IPS-20b (cell line): ENCODE data around the gene CTLA4.

Experiments
- H3K27ac ChIP-seq: one replicate; pipeline ENCODE4 v1.5.1; 2013; ENCODE audit warnings: low read length
- H3K27me3 ChIP-seq: 2 replicates; pipeline ENCODE4 v1.6.1; 2013; ENCODE audit warnings: mild to moderate bottlenecking, low read length, inconsistent platforms; ENCODE audit not compliant: insufficient read depth
- H3K36me3 ChIP-seq: 2 replicates; pipeline ENCODE4 v1.6.1; 2013; ENCODE audit warnings: low read depth, mild to moderate bottlenecking, inconsistent platforms, low read length, moderate library complexity; ENCODE audit not compliant: insufficient read depth
- H3K4me1 ChIP-seq: 2 replicates; pipeline ENCODE4 v1.6.1; 2013; ENCODE audit warnings: mild to moderate bottlenecking, control low read depth, inconsistent platforms, low read length, moderate library complexity; ENCODE audit not compliant: insufficient read depth
- H3K4me3 ChIP-seq: 2 replicates; pipeline ENCODE4 v1.5.1; 2013; ENCODE audit warnings: mild to moderate bottlenecking, low read length, inconsistent platforms
- H3K9ac ChIP-seq: 2 replicates; pipeline ENCODE4 v1.6.1; 2013; ENCODE audit warnings: low read depth, mild to moderate bottlenecking, inconsistent platforms, low read length, moderate library complexity
- H3K9me3 ChIP-seq: 2 replicates; pipeline ENCODE4 v1.6.1; 2013; ENCODE audit warnings: mild to moderate bottlenecking, low read depth, low read length, inconsistent platforms; ENCODE audit not compliant: insufficient read depth

CTLA4 gene

DNA sequence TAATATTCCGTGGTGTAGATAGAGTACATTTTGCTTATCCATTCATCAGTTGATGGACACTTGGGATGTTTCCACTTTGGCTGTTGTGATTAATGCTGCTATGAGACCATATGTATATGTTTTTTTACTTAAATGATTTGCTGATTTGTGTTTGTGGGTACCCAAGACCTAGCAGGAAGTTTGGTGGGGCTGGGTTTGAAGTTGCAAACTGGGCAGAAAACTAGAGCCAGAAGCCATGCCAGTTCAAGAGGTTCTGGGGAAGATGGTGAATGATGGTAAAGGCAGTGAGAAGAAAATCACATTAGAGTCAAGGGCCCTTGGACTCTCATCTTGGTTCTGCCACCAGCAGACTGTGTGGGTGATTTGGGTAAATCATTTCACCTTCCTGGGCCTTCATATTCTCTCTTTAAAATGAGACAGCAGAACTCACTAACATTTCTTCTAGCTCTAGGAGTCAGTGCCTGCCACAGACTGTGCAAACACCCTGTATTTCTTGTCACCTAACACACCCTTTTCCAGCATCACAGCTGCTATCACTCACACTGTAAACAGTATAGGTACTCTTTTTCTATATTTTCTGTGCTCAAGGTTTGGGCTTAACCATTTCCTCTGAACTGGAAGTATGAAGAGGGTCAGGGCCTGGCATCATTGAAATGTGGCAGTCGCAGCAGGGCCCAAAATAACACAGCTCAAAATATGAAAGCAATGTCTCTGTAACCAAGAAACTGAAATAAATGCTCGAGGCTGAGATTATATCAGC is 8.4 kb upstream of the CTLA4 start:
- H3K4me1 ChIP-seq = no peaks in the 10 kb centered on the region
- no peak overlapping the region for H3K4me3 ChIP-seq
- H3K27ac ChIP-seq = no peak overlapping the region
- no peaks in the 10 kb centered on the region for H3K27me3 ChIP-seq
- H3K9ac ChIP-seq = no peak overlapping the region
- no peaks in the 10 kb centered on the region for H3K36me3 ChIP-seq
- H3K9me3 ChIP-seq = no peaks in the 10 kb centered on the region

DNA sequence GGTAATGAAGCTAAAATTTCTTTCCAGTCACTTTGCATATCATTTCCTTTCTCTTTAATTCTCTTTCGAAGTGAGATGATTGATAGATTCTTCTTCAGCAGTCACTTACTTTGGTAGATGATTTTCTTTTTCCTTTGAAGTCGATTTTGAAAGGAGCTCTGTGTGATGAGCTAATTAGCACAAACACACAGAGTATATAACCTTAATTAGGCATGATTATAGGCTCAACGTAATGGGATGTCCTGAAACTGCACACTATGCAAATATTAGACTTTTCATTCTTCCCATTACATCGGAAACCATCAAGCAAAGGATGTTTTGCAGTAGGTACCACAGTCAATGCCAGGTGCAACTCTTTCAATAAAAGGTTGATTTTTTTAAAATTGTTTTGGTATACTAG is 6.4 kb upstream of the CTLA4 start:
- Histone ChIP-seq H3K4me1 (no peaks in the 10 kb centered on the region), H3K4me3 (no peak overlapping the region)

DNA sequence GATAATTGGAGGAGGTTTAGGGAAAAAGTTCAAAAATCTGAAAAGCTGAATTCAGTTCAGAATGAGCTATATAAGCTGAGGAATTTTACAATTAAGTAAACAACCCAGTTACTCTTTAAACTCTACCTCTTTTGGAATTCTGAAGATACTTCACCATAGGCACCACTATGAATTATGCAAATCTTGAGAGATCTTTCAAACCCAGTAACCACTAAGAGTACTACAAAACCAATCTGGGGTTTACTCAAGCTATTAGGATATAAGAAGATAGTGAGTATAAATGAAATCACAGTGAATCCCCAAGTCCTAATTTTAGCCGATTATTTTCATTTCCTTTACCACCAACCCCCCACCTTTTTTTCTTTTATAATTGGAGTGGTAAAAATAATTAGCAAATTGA is 6.0 kb upstream of the CTLA4 start:
- Histone ChIP-seq H3K27ac (no peak overlapping the region), H3K9ac (no peak overlapping the region), H3K36me3 (no peaks in the 10 kb centered on the region), H3K4me1 (no peaks in the 10 kb centered on the region), H3K27me3 (no peaks in the 10 kb centered on the region), H3K9me3 (no peaks in the 10 kb centered on the region), H3K4me3 (no peak overlapping the region)

More for the DNA sequence above, 6.4 kb upstream of the CTLA4 start:
- H3K27me3 ChIP-seq = no peaks in the 10 kb centered on the region
- H3K27ac ChIP-seq = no peak overlapping the region
- H3K9me3 ChIP-seq = no peaks in the 10 kb centered on the region
- no peaks in the 10 kb centered on the region for H3K36me3 ChIP-seq
- H3K9ac ChIP-seq = no peak overlapping the region

DNA sequence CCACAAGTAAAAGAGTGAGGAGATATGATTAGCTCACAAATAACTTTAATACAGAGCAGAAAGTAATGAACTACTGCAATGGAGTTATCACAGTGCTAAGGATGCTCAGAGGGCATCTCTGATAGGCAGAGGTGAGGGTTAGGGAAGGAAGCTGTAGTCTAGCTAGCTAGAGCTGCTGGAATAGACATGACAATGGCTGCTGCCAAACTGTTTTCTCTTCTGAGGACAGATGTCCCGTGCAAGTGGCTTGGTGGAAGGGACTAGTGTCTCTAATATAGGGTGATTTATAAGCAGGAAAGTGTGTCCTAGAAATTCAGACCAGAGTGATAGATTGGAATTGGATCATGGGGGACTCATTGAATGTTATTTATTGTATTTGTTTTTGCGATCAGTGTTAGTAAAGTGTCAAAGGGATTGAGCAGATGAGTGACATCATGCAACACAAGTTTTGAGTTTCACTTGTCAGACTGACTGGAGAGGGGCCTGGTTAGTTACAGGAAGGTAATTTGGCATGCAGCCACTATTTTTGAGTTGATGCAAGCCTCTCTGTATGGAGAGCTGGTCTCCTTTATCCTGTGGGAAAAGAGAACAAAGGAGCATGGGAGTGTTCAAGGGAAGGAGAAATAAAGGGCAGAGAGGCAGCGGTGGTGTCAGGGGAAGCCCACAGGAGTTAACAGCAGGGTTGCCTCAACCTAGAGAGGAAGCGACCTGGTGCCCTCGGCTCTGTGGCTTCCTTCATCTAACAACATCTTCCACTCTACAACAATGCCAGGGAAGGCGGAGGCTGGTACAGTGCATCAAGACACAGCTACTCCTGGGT is 1.9 kb downstream of the CTLA4 start:
- Histone ChIP-seq H3K36me3 (no peaks in the 10 kb centered on the region), H3K9me3 (no peaks in the 10 kb centered on the region), H3K27me3 (no peaks in the 10 kb centered on the region), H3K4me3 (no peak overlapping the region), H3K4me1 (no peaks in the 10 kb centered on the region), H3K27ac (no peak overlapping the region), H3K9ac (no peak overlapping the region)

DNA sequence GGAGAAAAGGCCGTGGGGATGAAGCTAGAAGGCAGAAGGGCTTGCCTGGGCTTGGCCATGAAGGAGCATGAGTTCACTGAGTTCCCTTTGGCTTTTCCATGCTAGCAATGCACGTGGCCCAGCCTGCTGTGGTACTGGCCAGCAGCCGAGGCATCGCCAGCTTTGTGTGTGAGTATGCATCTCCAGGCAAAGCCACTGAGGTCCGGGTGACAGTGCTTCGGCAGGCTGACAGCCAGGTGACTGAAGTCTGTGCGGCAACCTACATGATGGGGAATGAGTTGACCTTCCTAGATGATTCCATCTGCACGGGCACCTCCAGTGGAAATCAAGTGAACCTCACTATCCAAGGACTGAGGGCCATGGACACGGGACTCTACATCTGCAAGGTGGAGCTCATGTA is 2.9 kb downstream of the CTLA4 start:
- Histone ChIP-seq H3K9ac (no peak overlapping the region), H3K27me3 (no peaks in the 10 kb centered on the region), H3K27ac (no peak overlapping the region), H3K4me1 (no peaks in the 10 kb centered on the region), H3K4me3 (no peak overlapping the region), H3K36me3 (no peaks in the 10 kb centered on the region), H3K9me3 (no peaks in the 10 kb centered on the region)

DNA sequence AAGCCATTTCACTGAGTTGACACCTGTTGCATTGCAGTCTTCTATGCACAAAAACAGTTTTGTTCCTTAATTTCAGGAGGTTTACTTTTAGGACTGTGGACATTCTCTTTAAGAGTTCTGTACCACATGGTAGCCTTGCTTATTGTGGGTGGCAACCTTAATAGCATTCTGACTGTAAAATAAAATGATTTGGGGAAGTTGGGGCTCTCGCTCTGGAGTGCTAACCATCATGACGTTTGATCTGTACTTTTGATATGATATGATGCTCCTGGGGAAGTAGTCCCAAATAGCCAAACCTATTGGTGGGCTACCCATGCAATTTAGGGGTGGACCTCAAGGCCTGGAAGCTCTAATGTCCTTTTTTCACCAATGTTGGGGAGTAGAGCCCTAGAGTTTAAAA is 3.4 kb downstream of the CTLA4 start:
- H3K4me1 ChIP-seq = no peaks in the 10 kb centered on the region
- no peaks in the 10 kb centered on the region for H3K27me3 ChIP-seq

DNA sequence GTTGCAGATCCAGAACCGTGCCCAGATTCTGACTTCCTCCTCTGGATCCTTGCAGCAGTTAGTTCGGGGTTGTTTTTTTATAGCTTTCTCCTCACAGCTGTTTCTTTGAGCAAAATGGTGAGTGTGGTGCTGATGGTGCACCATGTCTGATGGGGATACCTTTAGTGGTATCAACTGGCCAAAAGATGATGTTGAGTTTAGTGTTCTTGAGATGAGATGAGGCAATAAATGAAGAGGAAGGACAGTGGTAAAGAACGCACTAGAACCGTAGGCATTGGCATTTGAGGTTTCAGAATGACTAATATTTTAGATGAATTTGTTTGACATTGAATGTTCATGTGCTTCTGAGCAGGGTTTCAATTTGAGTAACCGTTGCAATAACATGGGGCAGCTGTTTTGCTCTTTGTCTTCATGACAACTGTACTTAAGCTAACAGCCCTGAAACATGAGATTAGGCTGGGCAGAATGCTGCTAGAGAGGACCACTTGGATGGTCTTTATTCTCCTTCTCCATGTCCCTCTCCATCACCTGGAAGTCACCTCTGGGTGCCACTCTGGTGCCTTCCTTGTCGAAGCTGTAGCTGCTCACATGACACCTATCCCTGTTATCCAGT is 3.9 kb downstream of the CTLA4 start:
- Histone ChIP-seq H3K4me1 (no peaks in the 10 kb centered on the region), H3K36me3 (no peaks in the 10 kb centered on the region), H3K9ac (no peak overlapping the region), H3K27me3 (no peaks in the 10 kb centered on the region), H3K9me3 (no peaks in the 10 kb centered on the region), H3K27ac (no peak overlapping the region), H3K4me3 (no peak overlapping the region)

More for the DNA sequence above, 3.4 kb downstream of the CTLA4 start:
- Histone ChIP-seq H3K9me3 (no peaks in the 10 kb centered on the region), H3K9ac (no peak overlapping the region), H3K27ac (no peak overlapping the region), H3K36me3 (no peaks in the 10 kb centered on the region), H3K4me3 (no peak overlapping the region)

DNA sequence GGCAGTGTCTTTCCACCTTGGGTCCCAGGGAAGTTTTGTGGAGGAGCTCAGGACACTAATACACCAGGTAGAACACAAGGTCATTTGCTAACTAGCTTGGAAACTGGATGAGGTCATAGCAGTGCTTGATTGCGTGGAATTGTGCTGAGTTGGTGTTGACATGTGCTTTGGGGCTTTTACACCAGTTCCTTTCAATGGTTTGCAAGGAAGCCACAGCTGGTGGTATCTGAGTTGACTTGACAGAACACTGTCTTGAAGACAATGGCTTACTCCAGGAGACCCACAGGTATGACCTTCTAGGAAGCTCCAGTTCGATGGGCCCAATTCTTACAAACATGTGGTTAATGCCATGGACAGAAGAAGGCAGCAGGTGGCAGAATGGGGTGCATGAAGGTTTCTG is 5.9 kb downstream of the CTLA4 start:
- Histone ChIP-seq H3K4me3 (no peak overlapping the region), H3K27ac (no peak overlapping the region), H3K9ac (no peak overlapping the region), H3K9me3 (no peaks in the 10 kb centered on the region), H3K36me3 (no peaks in the 10 kb centered on the region), H3K27me3 (no peaks in the 10 kb centered on the region), H3K4me1 (no peaks in the 10 kb centered on the region)

DNA sequence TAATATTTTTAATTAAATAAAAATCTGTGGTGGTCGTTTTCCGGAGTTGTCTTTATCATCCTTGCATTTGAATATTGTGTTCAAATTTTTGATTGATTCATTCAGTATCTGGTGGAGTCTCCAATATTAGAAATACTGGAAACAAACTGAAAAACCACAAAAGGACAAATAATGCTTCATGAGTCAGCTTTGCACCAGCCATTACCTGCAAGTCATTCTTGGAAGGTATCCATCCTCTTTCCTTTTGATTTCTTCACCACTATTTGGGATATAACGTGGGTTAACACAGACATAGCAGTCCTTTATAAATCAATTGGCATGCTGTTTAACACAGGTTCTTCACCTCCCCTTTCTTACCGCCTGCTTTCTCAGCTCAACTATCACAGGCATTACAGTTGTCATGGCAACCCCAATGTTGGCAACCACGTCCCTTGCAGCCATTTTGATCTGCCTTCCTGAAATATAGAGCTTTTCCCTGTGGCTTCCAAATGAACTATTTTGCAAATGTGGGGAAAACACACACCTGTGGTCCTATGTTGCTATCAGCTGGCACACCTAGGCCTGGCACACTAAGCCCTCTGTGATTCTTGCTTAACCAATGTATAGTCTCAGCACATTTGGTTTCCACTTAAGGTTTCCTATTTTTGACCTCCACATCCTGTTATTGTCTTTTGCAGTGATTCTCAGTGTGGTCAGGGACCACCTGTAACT is 6.5 kb downstream of the CTLA4 start:
- no peak overlapping the region for H3K9ac ChIP-seq
- H3K27me3 ChIP-seq = no peaks in the 10 kb centered on the region
- H3K27ac ChIP-seq = no peak overlapping the region

DNA sequence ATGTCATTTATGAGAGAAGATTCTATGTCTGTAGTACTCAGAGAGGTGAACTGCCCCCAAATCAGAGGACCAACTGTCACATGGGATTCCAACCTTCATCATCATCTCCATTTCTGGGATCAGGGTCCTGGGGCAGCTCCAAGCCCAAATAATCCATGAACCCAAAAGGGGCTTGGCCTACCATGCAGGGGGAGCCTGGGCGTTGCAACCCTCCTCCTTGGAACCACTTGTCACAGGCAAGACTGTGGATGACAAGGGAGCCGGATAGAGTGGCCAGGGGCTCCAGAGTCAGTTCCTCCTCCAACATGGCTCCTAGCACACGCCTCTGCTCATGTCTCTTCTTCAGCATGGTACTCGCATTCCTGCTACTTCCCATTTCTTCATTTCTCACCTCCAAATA is 7.9 kb downstream of the CTLA4 start:
- Histone ChIP-seq H3K9me3 (no peaks in the 10 kb centered on the region), H3K4me1 (no peaks in the 10 kb centered on the region)

More for the DNA sequence above, 6.5 kb downstream of the CTLA4 start:
- Histone ChIP-seq H3K4me3 (no peak overlapping the region), H3K4me1 (no peaks in the 10 kb centered on the region), H3K36me3 (no peaks in the 10 kb centered on the region), H3K9me3 (no peaks in the 10 kb centered on the region)

DNA sequence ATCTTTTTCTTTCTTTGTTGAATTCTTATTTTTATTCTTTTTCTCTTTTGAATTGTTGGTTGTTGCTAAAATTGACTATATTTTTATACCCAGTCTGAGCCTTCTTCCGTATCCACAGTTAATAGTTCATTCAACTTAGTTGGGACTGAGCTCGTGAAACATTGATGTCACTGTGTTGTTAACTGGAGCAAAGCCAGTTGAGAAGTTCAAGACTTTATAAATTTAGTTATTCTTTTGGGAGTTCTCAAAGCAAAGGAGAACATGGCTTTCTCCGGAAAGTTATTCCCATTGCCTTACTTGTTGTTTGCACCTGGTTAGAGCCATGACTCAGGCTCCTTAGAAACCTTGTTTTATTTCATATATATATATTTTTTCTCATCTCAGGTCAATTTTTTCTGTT is 8.8 kb downstream of the CTLA4 start:
- no peaks in the 10 kb centered on the region for H3K9me3 ChIP-seq
- no peak overlapping the region for H3K9ac ChIP-seq
- no peaks in the 10 kb centered on the region for H3K4me1 ChIP-seq
- no peak overlapping the region for H3K4me3 ChIP-seq
- H3K36me3 ChIP-seq = no peaks in the 10 kb centered on the region
- H3K27me3 ChIP-seq = no peaks in the 10 kb centered on the region
- H3K27ac ChIP-seq = no peak overlapping the region

More for the DNA sequence above, 7.9 kb downstream of the CTLA4 start:
- H3K27me3 ChIP-seq = no peaks in the 10 kb centered on the region
- H3K36me3 ChIP-seq = no peaks in the 10 kb centered on the region
- H3K9ac ChIP-seq = no peak overlapping the region
- H3K27ac ChIP-seq = no peak overlapping the region
- no peak overlapping the region for H3K4me3 ChIP-seq
